ENCODE results near the gene COMMD3.

Gene COMMD3

GRCh38 chr10:22320591-22321155 lies 4.5 kb downstream of the COMMD3 start, which contains the start of gene BMI1:
TSS of gene BMI1 (plus strand) at chr10:22321099. CDS start at chr10:22326450, 5,351 bp downstream.
- peak; percentile 58 to 77 (median 62) for DNase-seq

GRCh38 chr10:22321156-22321923 lies 5.2 kb downstream of the COMMD3 start:
- peak; percentile 37 to 85 (median 64) for DNase-seq

- peak in 4 of 6 experiments; percentile 26 to 45 (median 32) for DNase-seq
Measured at GRCh38 chr10:22321924-22322640, 5.9 kb downstream of the COMMD3 start.

GRCh38 chr10:22322641-22323160 lies 6.5 kb downstream of the COMMD3 start:
- no peak for DNase-seq

DNA sequence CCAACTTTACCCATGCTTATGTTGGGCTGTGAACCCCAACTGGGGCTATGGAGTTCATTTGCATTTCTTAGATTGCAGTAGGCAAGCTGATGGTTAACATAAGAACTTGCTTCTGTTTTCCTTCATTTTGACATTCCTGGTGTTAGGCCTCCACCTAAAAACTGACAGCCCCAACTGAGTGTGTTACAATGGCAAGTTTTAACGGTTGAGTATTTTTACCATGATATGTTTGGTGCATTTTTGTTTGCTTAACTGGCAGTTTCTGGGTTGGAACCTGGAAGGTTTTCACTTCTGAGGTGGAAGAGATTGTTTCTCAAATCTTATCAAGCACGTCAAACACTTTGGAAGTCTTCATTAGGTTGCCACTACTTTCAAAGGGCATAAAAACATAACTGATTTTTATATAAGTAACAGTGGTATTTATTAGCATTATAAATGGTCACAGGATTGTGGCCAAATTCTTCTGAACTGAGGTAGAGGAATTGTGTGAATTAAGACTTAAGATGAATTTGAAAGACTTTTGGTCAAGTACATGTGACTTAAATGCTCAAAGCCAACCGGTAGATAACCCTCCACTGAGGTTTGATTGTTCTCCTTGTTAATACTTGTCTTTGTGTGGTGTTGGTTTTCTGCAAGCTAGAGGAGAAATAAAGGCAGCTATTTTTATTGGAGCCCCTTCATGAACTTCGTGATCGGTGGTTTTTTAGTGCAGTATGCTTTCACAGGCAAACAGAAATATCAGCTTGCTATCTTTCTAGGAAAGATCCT lies 7.5 kb downstream of the COMMD3 start:
- peak in 1 of 6 experiments; percentile 40 for DNase-seq

GRCh38 chr10:22324413-22324812 lies 8.2 kb downstream of the COMMD3 start:
- no peak for DNase-seq

- no peak for DNase-seq
Measured at GRCh38 chr10:22324893-22325271, 8.7 kb downstream of the COMMD3 start.

DNA sequence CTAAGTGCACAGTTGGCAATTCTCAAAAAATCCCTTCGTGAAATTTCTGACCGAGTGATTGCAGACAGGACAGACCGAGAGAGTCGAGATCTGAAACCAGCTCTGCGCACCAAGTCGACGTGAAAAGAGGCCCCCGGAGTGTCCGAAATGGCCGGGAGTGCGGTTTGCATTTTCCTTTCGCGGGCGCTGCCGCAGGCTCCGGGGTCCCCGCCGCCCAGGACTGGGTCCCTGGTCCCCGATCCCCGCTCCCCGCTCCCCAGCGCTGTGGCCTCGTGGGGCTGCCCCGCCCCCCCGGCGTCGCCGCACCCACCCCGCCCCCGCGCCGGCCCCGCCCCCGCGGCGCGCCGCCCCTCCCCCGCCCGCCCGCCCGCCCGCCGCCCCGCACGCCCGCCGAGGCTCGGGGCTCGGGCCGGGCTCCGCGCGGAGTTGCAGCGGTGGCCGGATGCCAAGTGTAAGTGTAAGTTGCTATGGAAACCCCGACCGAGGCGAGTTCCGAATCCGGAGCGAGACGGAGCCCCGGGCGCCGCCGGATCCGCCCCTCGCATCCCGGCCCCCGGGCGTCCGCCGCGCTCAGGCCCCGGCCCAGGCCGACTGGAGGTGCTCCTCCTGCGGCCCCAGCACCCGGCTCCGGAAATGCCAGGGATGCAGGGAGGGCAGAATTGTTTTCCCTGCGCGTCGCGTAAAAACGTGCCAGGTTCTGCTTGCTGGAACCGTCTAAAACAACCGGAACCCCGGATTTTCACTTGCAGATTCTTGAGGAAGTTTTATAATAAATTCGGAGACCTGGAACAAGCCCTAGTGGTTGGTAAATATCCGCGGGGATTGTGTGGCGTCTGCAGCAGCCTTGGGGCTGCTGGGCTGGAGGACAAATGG lies 9.3 kb downstream of the COMMD3 start:
- DNase-seq: peak; percentile 62 to 84 (median 73)

DNA sequence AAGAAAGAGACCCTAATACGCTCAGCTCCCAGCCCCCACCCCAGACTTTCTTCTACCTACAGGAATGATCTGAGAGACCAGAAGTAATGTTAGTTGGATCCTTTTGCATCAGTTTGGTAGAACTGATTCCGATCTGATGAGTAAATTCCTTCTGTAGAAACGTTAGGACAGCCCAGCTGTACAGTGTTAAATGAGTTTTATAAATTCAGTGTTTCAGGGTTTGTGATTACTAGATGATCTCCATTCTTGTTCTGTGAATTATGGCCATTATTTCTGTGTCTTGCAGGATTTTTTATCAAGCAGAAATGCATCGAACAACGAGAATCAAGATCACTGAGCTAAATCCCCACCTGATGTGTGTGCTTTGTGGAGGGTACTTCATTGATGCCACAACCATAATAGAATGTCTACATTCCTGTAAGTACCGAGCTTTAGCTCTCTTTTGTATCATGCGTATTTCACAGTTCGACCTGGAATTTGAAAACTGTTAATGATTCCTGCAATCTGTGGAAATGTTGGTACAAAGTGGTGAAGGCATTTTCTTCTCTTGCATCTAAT lies 10.0 kb downstream of the COMMD3 start:
- peak in 1 of 6 experiments; percentile 28 for DNase-seq

DNA sequence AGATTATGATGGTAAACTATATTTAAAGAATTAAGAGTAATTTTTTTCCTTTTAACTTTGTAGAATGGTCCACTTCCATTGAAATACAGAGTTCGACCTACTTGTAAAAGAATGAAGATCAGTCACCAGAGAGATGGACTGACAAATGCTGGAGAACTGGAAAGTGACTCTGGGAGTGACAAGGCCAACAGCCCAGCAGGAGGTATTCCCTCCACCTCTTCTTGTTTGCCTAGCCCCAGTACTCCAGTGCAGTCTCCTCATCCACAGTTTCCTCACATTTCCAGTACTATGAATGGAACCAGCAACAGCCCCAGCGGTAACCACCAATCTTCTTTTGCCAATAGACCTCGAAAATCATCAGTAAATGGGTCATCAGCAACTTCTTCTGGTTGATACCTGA lies 13.0 kb downstream of the COMMD3 start:
- no peak for DNase-seq

DNA sequence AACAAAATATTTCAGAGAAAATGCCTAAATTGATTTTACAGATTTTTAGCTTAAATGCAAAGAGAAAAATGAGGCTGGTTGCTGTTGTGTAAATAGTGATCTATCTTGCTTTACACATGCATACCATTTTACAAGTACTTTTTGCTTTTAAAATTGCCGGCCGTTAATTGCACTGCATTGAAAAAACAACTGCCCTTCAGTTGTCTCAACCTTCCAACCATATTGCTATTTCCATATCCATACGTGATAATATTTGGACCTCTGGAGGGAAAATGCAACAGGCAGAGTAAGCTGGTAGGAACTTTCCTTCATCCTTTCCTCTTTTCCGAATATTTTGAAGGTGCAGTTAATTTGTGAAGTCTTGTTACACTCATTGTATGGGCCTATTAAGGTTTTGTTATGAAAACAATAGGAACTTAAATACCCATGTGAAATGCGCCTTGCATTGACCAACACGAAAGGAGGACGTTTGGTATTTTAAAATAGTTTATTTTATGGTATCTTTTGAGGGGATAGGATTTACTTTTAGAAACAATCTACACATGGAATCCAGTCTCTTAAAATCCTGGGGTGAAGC lies 16.0 kb downstream of the COMMD3 start:
- no peak for DNase-seq

- DNase-seq: peak in 3 of 6 experiments; percentile 58 to 80 (median 75)
Measured at GRCh38 chr10:22333167-22333974, 17.2 kb downstream of the COMMD3 start.

- no peak for DNase-seq
Measured at GRCh38 chr10:22333975-22334282, 17.7 kb downstream of the COMMD3 start.

GRCh38 chr10:22334414-22335172 lies 18.4 kb downstream of the COMMD3 start:
- no peak for DNase-seq

- DNase-seq: peak; percentile 61 to 83 (median 64)
Measured at GRCh38 chr10:22335173-22335933, 19.2 kb downstream of the COMMD3 start.

DNA sequence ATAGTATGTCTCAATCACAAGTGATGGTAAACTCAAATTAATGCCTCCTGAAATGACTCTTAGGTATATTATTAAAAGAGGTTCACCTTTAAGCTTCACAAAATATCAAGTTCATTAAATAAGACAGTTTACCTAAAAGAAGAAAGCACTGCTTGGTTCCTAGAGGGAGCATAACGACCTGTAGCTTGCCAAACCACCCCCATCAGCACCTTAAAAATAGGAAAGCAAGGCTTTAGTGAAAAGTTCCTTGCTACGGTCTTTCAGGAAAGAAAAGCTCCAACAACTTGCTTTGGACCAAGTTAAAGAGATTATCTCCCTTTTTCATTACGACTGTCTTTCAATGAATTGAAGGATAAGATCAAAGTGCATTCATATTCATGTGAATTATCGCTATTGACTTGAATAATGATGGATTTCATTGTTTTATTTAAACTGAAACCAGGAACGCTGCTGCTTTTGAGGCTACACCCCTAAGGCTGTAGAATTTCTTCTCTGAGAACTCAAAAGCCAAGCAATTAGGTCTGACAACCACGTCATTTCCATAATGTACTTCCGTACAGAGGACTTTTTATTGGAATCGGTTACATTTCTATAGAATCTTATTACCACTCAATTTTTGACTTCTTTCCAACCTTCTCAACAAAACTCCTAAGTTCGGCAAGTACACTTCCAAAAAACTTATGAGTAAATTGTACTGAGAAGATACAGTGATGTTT lies 22.2 kb downstream of the COMMD3 start:
- DNase-seq: no peak

- no peak for DNase-seq
Measured at GRCh38 chr10:22338931-22339330, 22.7 kb downstream of the COMMD3 start.

GRCh38 chr10:22339761-22340328 lies 23.7 kb downstream of the COMMD3 start:
- no peak for DNase-seq
